ENCODE results near the gene NEO1.

DNA sequence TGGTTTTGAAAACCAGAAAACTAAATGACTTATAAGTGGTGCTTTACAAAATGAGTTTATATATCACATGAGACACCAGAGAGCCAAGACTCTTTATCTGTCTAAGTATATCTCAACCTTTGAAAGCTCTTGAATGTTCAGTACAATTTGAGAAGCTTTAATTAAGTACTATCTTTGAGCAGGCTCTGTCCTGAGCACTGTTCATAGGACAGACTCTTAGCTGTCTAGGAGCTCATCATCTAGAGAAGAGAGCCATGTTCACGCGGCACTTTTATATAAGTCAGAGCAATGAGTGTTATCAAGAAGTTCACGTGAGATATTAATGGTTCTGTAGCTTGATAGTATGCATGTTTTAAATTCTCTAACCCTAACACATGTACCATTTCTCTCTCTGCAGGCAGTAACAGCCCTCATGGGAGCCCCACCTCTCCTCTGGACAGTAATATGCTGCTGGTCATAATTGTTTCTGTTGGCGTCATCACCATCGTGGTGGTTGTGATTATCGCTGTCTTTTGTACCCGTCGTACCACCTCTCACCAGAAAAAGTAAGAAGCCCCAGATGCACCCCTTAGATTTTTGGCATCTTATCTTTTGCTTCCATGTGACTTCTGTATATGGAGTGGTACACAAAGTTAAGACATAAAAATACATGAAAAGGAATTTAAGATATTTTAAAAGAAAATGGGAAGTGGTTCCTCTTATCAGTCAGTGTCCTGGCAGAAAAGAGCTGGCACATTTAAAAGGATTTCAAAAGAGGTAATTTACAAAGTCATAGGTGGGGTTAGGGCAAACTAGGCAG is 230.5 kb downstream of the NEO1 start:
- TF ChIP-seq, protein P1, sequence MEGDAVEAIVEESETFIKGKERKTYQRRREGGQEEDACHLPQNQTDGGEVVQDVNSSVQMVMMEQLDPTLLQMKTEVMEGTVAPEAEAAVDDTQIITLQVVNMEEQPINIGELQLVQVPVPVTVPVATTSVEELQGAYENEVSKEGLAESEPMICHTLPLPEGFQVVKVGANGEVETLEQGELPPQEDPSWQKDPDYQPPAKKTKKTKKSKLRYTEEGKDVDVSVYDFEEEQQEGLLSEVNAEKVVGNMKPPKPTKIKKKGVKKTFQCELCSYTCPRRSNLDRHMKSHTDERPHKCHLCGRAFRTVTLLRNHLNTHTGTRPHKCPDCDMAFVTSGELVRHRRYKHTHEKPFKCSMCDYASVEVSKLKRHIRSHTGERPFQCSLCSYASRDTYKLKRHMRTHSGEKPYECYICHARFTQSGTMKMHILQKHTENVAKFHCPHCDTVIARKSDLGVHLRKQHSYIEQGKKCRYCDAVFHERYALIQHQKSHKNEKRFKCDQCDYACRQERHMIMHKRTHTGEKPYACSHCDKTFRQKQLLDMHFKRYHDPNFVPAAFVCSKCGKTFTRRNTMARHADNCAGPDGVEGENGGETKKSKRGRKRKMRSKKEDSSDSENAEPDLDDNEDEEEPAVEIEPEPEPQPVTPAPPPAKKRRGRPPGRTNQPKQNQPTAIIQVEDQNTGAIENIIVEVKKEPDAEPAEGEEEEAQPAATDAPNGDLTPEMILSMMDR (IDR thresholded peaks at IDR 0.05; ENCODE audit: borderline replicate concordance, extremely low read depth, low read length, poor library complexity, severe bottlenecking) = no peak
- TF ChIP-seq EZH2 (IDR thresholded peaks at IDR 0.05; ENCODE audit: borderline replicate concordance, low read depth, low read length, severe bottlenecking) = no peak
